ENCODE measurements around the gene SLC25A33.

Gene SLC25A33

DNA sequence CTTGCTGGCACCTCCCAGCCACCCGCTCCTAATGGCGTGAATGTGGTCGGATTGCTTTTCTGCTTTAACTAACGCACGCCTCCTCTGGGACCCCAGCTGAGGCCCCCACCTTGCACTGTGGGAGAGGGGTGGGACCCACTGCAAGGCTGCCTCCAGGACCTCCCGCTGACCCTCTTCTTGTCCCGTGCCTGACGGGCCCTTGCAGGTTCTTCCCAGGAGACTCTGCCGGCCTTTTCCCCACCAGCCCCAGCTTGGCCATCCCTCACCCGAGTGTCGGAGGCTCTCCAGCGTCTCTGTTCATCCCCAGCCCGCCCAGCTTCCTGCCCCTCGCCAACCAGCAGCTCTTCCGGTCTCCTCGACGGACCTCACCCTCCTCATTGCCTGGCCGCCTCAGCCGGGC, 68.1 kb downstream of the SLC25A33 start:
- H3K9me3 ChIP-seq (ENCODE audit: severe bottlenecking) = no peaks in the 10 kb centered on the region
- TF ChIP-seq, protein P1, sequence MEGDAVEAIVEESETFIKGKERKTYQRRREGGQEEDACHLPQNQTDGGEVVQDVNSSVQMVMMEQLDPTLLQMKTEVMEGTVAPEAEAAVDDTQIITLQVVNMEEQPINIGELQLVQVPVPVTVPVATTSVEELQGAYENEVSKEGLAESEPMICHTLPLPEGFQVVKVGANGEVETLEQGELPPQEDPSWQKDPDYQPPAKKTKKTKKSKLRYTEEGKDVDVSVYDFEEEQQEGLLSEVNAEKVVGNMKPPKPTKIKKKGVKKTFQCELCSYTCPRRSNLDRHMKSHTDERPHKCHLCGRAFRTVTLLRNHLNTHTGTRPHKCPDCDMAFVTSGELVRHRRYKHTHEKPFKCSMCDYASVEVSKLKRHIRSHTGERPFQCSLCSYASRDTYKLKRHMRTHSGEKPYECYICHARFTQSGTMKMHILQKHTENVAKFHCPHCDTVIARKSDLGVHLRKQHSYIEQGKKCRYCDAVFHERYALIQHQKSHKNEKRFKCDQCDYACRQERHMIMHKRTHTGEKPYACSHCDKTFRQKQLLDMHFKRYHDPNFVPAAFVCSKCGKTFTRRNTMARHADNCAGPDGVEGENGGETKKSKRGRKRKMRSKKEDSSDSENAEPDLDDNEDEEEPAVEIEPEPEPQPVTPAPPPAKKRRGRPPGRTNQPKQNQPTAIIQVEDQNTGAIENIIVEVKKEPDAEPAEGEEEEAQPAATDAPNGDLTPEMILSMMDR (IDR thresholded peaks at IDR 0.05; ENCODE audit: low read depth, low read length) = no peak
- no peak for DNase-seq
- peaks cover 87% of the 10 kb centered on the region for H3K36me3 ChIP-seq
- no peak overlapping the region for H3K4me3 ChIP-seq (ENCODE audit: low read depth, low read length)
- H3K27me3 ChIP-seq (ENCODE audit: insufficient read depth, low read depth, severe bottlenecking) = no peaks in the 10 kb centered on the region
- H3K27ac ChIP-seq = no peak overlapping the region

DNA sequence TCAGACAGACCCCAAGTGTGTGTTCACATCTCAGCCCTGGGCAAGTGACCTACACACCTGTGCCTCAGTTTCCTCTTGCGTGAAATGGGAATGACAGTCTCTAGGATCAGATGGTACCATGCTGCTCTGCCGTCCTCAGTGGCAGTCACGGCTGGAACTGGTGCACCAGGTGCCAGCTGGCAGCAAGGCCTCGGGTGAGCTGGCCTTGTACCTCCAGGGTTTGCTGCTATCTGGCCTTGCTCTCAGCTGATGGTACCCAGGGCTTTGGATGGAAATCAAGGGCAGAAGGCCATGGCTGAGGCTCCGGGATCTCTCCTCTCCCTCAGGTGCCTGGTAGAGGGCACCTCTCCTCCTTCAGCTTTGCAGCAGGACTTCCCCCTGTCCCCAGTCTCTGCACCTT, 70.7 kb downstream of the SLC25A33 start:
- no peaks in the 10 kb centered on the region for H3K9me3 ChIP-seq (ENCODE audit: severe bottlenecking)
- TF ChIP-seq, protein P1 (IDR thresholded peaks at IDR 0.05; ENCODE audit: low read depth, low read length) = no peak
- H3K4me3 ChIP-seq (ENCODE audit: low read depth, low read length) = no peak overlapping the region
- peaks cover 76% of the 10 kb centered on the region for H3K36me3 ChIP-seq
- no peaks in the 10 kb centered on the region for H3K27me3 ChIP-seq (ENCODE audit: insufficient read depth, low read depth, severe bottlenecking)
- no peak overlapping the region for H3K27ac ChIP-seq
- no peak for DNase-seq

DNA sequence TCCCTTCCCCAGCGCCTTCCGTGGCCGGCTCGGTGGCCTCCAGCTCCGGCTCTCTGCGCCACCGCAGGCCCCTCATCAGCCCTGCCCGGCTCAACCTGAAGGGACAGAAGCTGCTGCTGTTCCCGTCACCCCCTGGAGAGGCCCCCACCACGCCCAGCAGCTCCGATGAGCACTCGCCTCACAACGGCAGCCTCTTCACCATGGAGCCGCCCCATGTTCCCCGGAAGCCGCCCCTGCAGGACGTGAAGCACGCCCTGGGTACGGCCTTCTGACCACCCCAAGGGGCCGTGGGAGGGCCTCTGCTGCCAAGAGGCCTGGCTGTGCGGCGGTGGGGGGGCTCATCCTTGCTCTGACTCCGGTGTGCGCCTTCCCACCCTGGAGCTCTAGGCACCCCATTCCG, 71.3 kb downstream of the SLC25A33 start:
- H3K27ac ChIP-seq = no peak overlapping the region
- DNase-seq = no peak
- H3K9me3 ChIP-seq (ENCODE audit: severe bottlenecking) = no peaks in the 10 kb centered on the region
- TF ChIP-seq, protein P1 (IDR thresholded peaks at IDR 0.05; ENCODE audit: low read depth, low read length) = no peak
- H3K27me3 ChIP-seq (ENCODE audit: insufficient read depth, low read depth, severe bottlenecking) = no peaks in the 10 kb centered on the region
- H3K4me3 ChIP-seq (ENCODE audit: low read depth, low read length) = no peak overlapping the region
- H3K36me3 ChIP-seq = peaks cover 74% of the 10 kb centered on the region

DNA sequence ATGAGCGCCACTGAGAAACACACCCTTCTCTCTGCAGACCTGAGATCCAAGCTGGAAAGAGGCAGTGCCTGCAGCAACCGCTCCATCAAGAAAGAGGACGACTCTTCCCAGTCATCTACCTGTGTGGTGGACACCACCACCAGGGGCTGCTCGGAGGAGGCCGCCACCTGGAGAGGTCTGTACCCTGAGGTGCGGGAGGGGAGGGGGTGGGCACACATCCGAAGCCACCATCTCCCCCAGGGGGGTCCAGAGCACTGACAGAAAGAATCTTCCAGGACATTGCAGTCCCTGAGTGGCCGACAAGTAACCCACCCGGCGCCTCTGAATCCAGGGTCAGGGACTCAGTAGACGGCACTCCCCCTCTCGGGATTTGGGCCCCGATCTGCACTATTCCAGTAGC, 72.5 kb downstream of the SLC25A33 start:
- no peak for DNase-seq
- Histone ChIP-seq H3K27ac (no peak overlapping the region), H3K27me3 (ENCODE audit: insufficient read depth, low read depth, severe bottlenecking) (no peaks in the 10 kb centered on the region), H3K9me3 (ENCODE audit: severe bottlenecking) (no peaks in the 10 kb centered on the region), H3K36me3 (peaks cover 67% of the 10 kb centered on the region), H3K4me3 (ENCODE audit: low read depth, low read length) (no peak overlapping the region)
- TF ChIP-seq, protein P1 (IDR thresholded peaks at IDR 0.05; ENCODE audit: low read depth, low read length) = no peak

DNA sequence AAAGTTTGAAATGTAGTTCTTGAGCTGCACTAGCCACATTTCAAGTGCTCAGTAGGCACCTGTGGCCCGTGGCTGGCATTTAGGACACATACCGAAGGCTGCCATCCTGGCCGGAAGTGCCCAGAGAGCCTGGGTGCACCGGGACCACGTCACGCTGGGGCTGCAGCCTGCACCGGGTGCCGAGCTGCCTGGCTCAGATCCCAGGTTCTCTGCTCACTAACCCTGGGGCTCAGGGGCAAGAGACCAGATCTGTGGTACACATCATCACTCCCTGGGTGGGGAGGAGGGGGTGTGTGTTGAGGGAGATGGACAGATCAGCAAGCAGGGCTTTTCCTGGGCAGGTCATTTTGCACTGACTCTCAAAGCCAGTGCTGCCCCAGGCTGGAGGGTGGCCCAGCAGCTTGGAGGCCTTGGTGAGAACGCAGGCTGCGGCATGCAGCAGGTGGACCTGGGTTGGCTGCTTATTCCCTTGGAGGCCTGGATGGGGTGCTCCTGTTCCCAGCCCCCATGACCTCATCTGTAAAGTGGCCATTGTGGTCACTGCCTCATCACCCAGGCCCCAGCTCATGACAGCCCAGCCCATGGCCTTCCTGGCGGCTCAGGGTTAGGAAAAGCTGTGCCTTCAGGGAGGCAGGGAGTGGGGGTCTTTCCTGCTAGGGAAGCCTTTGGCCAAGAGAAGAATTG, 73.0 kb downstream of the SLC25A33 start:
- no peak for DNase-seq
- Histone ChIP-seq H3K9me3 (ENCODE audit: severe bottlenecking) (no peaks in the 10 kb centered on the region), H3K27me3 (ENCODE audit: insufficient read depth, low read depth, severe bottlenecking) (no peaks in the 10 kb centered on the region), H3K4me3 (ENCODE audit: low read depth, low read length) (no peak overlapping the region), H3K27ac (no peak overlapping the region), H3K36me3 (peaks cover 67% of the 10 kb centered on the region)
- TF ChIP-seq, protein P1 (IDR thresholded peaks at IDR 0.05; ENCODE audit: low read depth, low read length) = no peak

Data from WERI-Rb-1 (cell line).